Ishikawa (cell line): ENCODE results near the gene SLC7A11.

Experiments used
- CEBPB ChIP-seq: IDR thresholded peaks from 2 replicates; pipeline ENCODE4 v1.6.1; 2012
- EP300 ChIP-seq: IDR thresholded peaks from 2 replicates; pipeline ENCODE4 v1.6.1; 2012; ENCODE audit warnings: borderline replicate concordance
- FOXM1 ChIP-seq: IDR thresholded peaks from 2 replicates; pipeline ENCODE4 v1.6.1; 2012; ENCODE audit warnings: low read depth, borderline replicate concordance
- NFIC ChIP-seq: IDR thresholded peaks from 2 replicates; pipeline ENCODE4 v1.6.1; 2012
- RAD21 ChIP-seq: IDR thresholded peaks from 2 replicates; pipeline ENCODE4 v1.6.1; 2012; ENCODE audit warnings: low read depth
- REST ChIP-seq: IDR thresholded peaks from 2 replicates; pipeline ENCODE4 v1.6.1; 2012; ENCODE audit warnings: low read depth, mild to moderate bottlenecking
- TAF1 ChIP-seq: IDR thresholded peaks from 2 replicates; pipeline ENCODE4 v1.6.1; 2012; ENCODE audit warnings: low read depth, mild to moderate bottlenecking
- TEAD4 ChIP-seq: IDR thresholded peaks from 2 replicates; pipeline ENCODE4 v1.6.1; 2012
- YY1 ChIP-seq: IDR thresholded peaks from 2 replicates; pipeline ENCODE4 v1.6.1; 2012; ENCODE audit warnings: low read depth

DNA sequence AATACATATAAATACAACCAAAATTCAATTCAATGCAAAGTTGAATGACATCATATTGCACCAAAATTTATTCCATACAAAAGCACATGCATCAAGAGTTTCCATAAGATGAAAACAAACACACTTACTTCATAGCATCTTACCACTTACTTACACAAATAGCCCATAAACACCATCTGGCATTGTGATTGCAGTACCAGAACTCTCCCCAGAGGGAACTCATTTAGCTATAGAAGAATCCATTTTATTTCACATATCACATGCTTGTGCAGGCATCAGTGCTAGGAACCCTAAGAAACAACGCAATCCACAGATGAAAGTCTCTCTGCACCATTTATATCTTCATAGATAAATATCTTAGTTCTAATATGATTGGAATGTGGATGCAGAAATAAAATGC, 77.9 kb downstream of the SLC7A11 start:
- TF ChIP-seq CEBPB (no peak), YY1 (no peak), TEAD4 (no peak), REST (no peak), NFIC (no peak), EP300 (no peak), RAD21 (no peak), TAF1 (no peak), FOXM1 (no peak)
